LHCN-M2 (cell line): ENCODE measurements around the gene TENT4B. TPM values are rescaled to one million over a fixed set of nuclear protein-coding genes. Genes with fewer than 3 reads are reported as not detected.
"Not testable (repeated sequence)": the region's sequence is repeated elsewhere in the genome, so short reads cannot be mapped to it uniquely, and the experiment has no call there.

ENCODE experiments used
- DNase-seq: peaks from one replicate; pipeline ENCODE4 v3.0.0-alpha.2; 2012; ENCODE audit warnings: low read depth
- total RNA-seq: library from RNA; depleted of rRNA; stranded (reverse); fragments of >200 nt; gene quantifications from 2 replicates; pipeline ENCODE4 v1.2.3, GENCODE V29; 2014

The TENT4B gene
- total RNA-seq, 1 experiment from 2014 or later, result 13.5 TPM

GRCh38 chr16:50154420-50154950 lies 1.4 kb downstream of the TENT4B start:
- DNase-seq, result peak; percentile 21

- DNase-seq, result peak; percentile 31
These were observed 2.8 kb downstream of the TENT4B start for GRCh38 chr16:50155925-50156324.

- no peak for DNase-seq
These were observed 3.5 kb downstream of the TENT4B start for GRCh38 chr16:50156590-50156989.

GRCh38 chr16:50160495-50161164 lies 7.5 kb downstream of the TENT4B start:
- peak; percentile 57 for DNase-seq

GRCh38 chr16:50161950-50162349 lies 8.8 kb downstream of the TENT4B start:
- DNase-seq, result no peak

- no peak for DNase-seq
These were observed 12.4 kb downstream of the TENT4B start for GRCh38 chr16:50165473-50165872.

- peak; percentile 59 for DNase-seq
These were observed 13.7 kb downstream of the TENT4B start for GRCh38 chr16:50166511-50167500.

- DNase-seq, result no peak
These were observed 14.4 kb downstream of the TENT4B start for GRCh38 chr16:50167556-50167955.

- DNase-seq, result no peak
These were observed 16.5 kb downstream of the TENT4B start for GRCh38 chr16:50169555-50170096.

GRCh38 chr16:50171773-50172172 lies 18.7 kb downstream of the TENT4B start:
- not testable (repeated sequence) for DNase-seq

GRCh38 chr16:50172195-50172922 lies 19.3 kb downstream of the TENT4B start:
- DNase-seq, result no peak

- no peak for DNase-seq
These were observed 20.2 kb downstream of the TENT4B start for GRCh38 chr16:50173316-50173715.

- DNase-seq, result no peak
These were observed 25.4 kb downstream of the TENT4B start for GRCh38 chr16:50178491-50178941.

- DNase-seq, result no peak
These were observed 29.3 kb downstream of the TENT4B start for GRCh38 chr16:50182441-50182840.

- DNase-seq, result peak; percentile 28
These were observed 30.2 kb downstream of the TENT4B start for GRCh38 chr16:50183316-50183715.

- DNase-seq, result peak; percentile 9
These were observed 31.9 kb downstream of the TENT4B start for GRCh38 chr16:50185005-50185505.

GRCh38 chr16:50188619-50189136 lies 35.6 kb downstream of the TENT4B start:
- no peak for DNase-seq

GRCh38 chr16:50190292-50190691 lies 37.2 kb downstream of the TENT4B start:
- no peak for DNase-seq

- no peak for DNase-seq
These were observed 39.4 kb downstream of the TENT4B start for GRCh38 chr16:50192386-50193050.

GRCh38 chr16:50193594-50193993 lies 40.5 kb downstream of the TENT4B start:
- no peak for DNase-seq
